ENCODE results near the gene ACD. TPM values are rescaled to one million over a fixed set of nuclear protein-coding genes. Genes with fewer than 3 reads are reported as not detected.

ACD gene
- polyA plus RNA-seq, 2 donors = 6.7 to 10.3 TPM

DNA sequence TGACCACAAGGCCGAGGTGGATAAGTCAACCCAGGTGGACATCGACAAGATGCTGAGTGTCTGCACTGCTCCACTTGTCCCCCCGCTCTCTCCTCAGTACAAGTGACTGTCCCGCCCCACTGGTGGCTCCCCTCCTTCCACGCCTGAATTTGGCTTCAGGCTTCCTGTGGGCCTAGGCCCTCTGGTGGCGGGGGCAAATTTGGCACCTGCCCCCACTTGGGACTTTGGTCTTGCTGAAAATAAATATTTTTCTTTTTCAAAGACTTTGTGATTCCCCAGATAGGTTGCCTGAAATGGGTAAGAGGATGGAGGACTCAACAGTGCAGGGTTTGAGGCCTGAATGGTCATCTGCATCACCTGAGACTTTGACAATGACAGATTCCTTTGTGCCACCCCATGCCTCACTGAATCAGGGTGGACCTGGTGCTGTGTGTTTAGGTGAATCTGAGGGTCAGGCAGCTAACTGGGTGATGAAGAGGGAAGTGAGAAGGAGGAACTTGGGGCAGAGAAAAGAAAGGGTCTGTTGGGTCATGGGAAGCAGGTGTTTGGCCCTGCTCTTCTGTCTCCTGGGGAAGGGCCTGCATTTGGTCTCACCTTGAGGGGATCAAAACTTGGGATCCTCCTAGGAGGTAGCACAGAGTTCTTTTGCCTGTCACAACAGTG lies 8.6 kb upstream of the ACD start:
- H3K4me1 ChIP-seq (ENCODE audit: control insufficient read depth in 2 of 2, insufficient read depth in 2 of 2, low read length in 1 of 2) = peaks cover 16 to 22% of the 10 kb centered on the region in 2 donors
- peak overlapping the region in 1 of 2 donors; percentile 83 for H3K27ac ChIP-seq (ENCODE audit: low read depth in 2 of 2, low read length in 1 of 2)
- WGBS, 2 donors = 83 to 84% methylated on average over 6 of the region's 6 CpGs
- H3K27me3 ChIP-seq (ENCODE audit: control insufficient read depth in 1 of 2, insufficient read depth in 2 of 2, low read length in 2 of 2) = no peaks in the 10 kb centered on the region
- no peak overlapping the region for H3K4me3 ChIP-seq (ENCODE audit: low read depth in 1 of 2, low read length in 2 of 2)
- no peaks in the 10 kb centered on the region for H3K9me3 ChIP-seq (ENCODE audit: control insufficient read depth in 2 of 2, insufficient read depth in 1 of 2, low read depth in 1 of 2, low read length in 1 of 2)
- H3K36me3 ChIP-seq (ENCODE audit: control insufficient read depth in 2 of 2, insufficient read depth in 2 of 2, low read length in 1 of 2) = no peaks in the 10 kb centered on the region

DNA sequence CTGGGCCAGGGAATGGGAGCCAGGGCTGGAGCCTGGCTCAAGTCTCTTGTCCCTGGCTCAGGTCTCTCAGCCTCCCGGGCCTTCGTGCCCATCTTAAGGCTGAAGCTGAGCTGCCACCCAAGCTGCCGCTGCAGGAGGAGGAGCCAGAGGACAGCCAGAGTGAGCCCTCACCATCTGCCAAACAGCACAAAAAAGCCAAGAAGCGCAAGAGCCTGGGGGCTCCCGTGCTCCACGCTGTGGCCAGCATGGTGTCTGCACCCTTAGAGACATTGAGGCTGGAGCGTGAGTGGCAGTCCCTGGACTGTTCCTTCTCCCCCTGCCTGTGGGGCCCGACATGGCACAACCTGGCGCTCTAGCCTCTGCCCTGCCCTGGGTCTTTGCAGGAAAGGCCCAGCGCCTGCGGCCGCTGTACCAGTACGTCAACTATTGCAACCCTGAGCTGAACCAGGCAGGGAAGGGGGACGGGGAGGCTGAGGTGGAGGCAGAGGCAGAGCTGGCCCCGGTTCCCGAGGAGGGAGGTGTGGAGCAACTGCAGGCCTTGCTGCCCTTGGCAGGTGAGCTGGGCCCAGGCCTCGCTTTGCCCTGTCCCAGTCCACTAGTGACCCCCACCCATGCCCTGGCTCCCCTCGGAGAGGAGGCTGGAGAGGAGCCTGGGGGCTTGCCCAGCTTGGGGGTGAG lies 7.9 kb upstream of the ACD start:
- H3K9me3 ChIP-seq (ENCODE audit: control insufficient read depth in 2 of 2, insufficient read depth in 1 of 2, low read depth in 1 of 2, low read length in 1 of 2) = no peaks in the 10 kb centered on the region
- peak overlapping the region in 1 of 2 donors; percentile 67 for H3K4me3 ChIP-seq (ENCODE audit: low read depth in 1 of 2, low read length in 2 of 2)
- WGBS, 2 donors = 21 to 22% methylated on average over 18 of the region's 18 CpGs
- H3K27me3 ChIP-seq (ENCODE audit: control insufficient read depth in 1 of 2, insufficient read depth in 2 of 2, low read length in 2 of 2) = no peaks in the 10 kb centered on the region
- peaks cover 0 to 4% of the 10 kb centered on the region in 2 donors for H3K36me3 ChIP-seq (ENCODE audit: control insufficient read depth in 2 of 2, insufficient read depth in 2 of 2, low read length in 1 of 2)
- peak overlapping the region; percentile 76 to 83 for H3K27ac ChIP-seq (ENCODE audit: low read depth in 2 of 2, low read length in 1 of 2)
- H3K4me1 ChIP-seq (ENCODE audit: control insufficient read depth in 2 of 2, insufficient read depth in 2 of 2, low read length in 1 of 2) = peaks cover 16 to 18% of the 10 kb centered on the region in 2 donors

DNA sequence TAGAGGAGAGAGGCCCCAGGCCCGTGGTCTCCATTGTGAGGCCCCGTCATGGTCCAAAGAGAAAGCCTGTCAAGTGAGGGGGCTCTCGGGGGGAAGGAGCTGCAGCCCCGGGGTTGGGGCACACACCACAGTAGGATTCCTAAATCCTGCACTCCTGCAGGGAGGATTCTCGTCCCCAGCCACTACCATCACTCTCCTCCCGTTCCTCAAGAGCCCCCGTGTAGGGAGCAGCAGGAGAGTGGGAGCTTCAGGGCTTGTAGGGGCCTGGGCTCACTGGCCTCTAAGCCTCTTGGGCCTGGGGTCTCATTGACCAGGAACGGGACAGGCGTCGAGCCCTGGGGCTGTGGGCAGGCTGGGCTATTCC lies 7.4 kb upstream of the ACD start:
- H3K27ac ChIP-seq (ENCODE audit: low read depth in 2 of 2, low read length in 1 of 2) = peak overlapping the region; percentile 76 to 83
- peaks cover 16 to 18% of the 10 kb centered on the region in 2 donors for H3K4me1 ChIP-seq (ENCODE audit: control insufficient read depth in 2 of 2, insufficient read depth in 2 of 2, low read length in 1 of 2)
- H3K27me3 ChIP-seq (ENCODE audit: control insufficient read depth in 1 of 2, insufficient read depth in 2 of 2, low read length in 2 of 2) = no peaks in the 10 kb centered on the region
- peaks cover 0 to 4% of the 10 kb centered on the region in 2 donors for H3K36me3 ChIP-seq (ENCODE audit: control insufficient read depth in 2 of 2, insufficient read depth in 2 of 2, low read length in 1 of 2)
- WGBS, 2 donors = 32 to 38% methylated on average over 10 of the region's 10 CpGs
- H3K4me3 ChIP-seq (ENCODE audit: low read depth in 1 of 2, low read length in 2 of 2) = peak overlapping the region; percentile 61 to 67
- no peaks in the 10 kb centered on the region for H3K9me3 ChIP-seq (ENCODE audit: control insufficient read depth in 2 of 2, insufficient read depth in 1 of 2, low read depth in 1 of 2, low read length in 1 of 2)

DNA sequence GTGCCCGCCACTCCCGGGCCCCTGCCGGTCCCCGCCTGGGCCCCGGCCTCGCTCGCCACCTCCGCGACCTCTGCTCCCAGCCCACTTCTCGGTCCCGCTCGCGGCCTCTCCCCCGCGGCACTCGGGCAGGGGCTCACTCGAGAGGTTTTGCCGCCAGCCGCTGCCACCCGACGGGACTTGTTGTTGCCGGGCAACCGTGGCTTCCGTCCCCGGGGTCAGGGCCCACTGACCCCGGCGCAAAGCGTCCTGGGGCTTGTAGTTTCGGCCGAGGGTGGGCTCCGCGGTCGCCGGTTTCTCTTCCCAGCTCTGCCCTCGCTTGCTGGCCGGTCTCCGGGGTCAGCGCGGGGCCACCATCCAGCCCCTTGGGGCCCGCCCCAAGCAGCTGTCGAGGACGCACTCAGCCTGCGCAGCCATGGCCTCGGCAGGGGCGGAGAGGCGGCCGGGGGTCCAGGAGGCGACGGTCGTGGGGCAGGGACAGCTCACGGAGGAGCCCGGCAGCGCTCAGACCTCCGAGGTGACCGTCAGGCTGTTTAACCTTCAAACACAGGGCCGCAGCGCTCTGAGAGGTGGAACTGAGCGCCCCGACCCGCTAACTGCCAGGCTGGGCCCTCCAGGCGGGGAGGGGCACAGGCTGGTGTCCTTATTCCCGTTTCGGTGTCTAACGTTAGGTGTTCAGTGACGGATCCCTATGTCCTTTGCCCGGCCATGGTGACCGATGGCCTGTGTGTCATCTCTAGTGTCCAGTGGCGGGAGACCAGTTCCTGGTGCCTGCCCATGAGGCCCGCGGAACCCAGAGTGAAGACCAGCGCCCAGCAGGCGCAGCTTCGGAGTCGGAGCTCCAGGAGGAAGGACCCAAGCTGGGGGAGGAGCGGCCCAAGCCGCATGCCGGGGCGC lies 6.7 kb upstream of the ACD start, which contains the start of the genes C16orf86 and ENKD1:
TSS of gene C16orf86 (plus strand) at position 256 of the 894 bp plus-strand sequence. CDS start at position 413, 157 bp downstream.
TSS of gene ENKD1 (minus strand) at position 192 of the 894 bp plus-strand sequence. CDS start 308 bp downstream, outside the sequence.
- no peaks in the 10 kb centered on the region for H3K9me3 ChIP-seq (ENCODE audit: control insufficient read depth in 2 of 2, insufficient read depth in 1 of 2, low read depth in 1 of 2, low read length in 1 of 2)
- peaks cover 2 to 6% of the 10 kb centered on the region in 2 donors for H3K36me3 ChIP-seq (ENCODE audit: control insufficient read depth in 2 of 2, insufficient read depth in 2 of 2, low read length in 1 of 2)
- peaks cover 16 to 18% of the 10 kb centered on the region in 2 donors for H3K4me1 ChIP-seq (ENCODE audit: control insufficient read depth in 2 of 2, insufficient read depth in 2 of 2, low read length in 1 of 2)
- 6 to 9% methylated on average over 65 to 78 of the region's 78 CpGs for WGBS, 2 donors
- H3K27ac ChIP-seq (ENCODE audit: low read depth in 2 of 2, low read length in 1 of 2) = peak within 1 kb of the TSS; percentile 76 to 83
- no peaks in the 10 kb centered on the region for H3K27me3 ChIP-seq (ENCODE audit: control insufficient read depth in 1 of 2, insufficient read depth in 2 of 2, low read length in 2 of 2)
- peak within 1 kb of the TSS; percentile 61 to 67 for H3K4me3 ChIP-seq (ENCODE audit: low read depth in 1 of 2, low read length in 2 of 2)

DNA sequence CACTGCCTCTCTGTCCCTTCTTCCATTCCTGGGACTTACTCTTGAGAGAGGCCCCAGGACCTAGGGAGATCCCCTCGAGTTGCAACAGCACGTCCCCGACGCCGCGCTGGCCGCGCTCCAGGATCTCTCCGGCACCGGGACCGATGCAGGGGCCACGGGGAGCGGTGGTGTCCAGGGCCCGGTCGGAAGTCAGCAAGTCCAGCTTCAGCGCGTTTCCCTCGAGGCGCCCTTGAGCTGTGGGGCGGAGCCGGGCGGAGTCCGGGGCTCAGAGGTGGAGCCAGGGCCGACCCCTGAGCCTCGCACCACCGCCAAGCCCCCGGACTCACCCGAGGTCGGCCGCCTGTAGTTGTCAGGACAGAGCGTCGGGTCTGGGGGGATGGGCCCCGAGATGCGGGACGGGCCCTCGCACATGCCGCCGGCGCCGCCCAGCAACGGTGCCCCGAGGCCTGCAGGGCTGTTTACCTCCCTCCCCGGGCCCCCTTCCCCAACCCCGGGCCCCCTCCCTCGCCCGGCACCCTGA lies 6.0 kb upstream of the ACD start:
- Histone ChIP-seq H3K9me3 (ENCODE audit: control insufficient read depth in 2 of 2, insufficient read depth in 1 of 2, low read depth in 1 of 2, low read length in 1 of 2) (no peaks in the 10 kb centered on the region), H3K4me3 (ENCODE audit: low read depth in 1 of 2, low read length in 2 of 2) (peak overlapping the region; percentile 61 to 67), H3K27ac (ENCODE audit: low read depth in 2 of 2, low read length in 1 of 2) (peak overlapping the region in 1 of 2 donors; percentile 76), H3K27me3 (ENCODE audit: control insufficient read depth in 1 of 2, insufficient read depth in 2 of 2, low read length in 2 of 2) (no peaks in the 10 kb centered on the region), H3K36me3 (ENCODE audit: control insufficient read depth in 2 of 2, insufficient read depth in 2 of 2, low read length in 1 of 2) (peaks cover 2 to 6% of the 10 kb centered on the region in 2 donors), H3K4me1 (ENCODE audit: control insufficient read depth in 2 of 2, insufficient read depth in 2 of 2, low read length in 1 of 2) (peaks cover 16 to 24% of the 10 kb centered on the region in 2 donors)
- 1 to 2% methylated on average over 44 to 46 of the region's 46 CpGs for WGBS, 2 donors

DNA sequence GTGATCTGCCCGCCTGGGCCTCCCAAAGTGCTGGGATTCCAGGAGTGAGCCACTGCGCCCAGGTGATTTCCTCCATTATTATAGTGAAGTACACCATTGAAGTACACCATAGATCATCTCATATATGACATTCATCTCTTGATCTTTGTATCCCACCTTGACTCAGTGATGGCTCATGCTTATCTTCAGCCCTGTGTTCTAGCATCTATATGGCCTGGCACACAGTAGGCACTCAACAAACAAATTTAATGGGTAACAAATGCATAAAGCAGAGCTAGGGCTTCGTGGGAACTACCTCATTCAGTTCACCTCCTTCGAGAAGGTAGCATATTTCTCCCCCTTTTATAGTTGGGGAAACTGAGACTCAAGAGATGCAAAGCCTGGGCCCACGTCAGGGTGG lies 5.5 kb upstream of the ACD start:
- Histone ChIP-seq H3K4me1 (ENCODE audit: control insufficient read depth in 2 of 2, insufficient read depth in 2 of 2, low read length in 1 of 2) (peaks cover 16 to 27% of the 10 kb centered on the region in 2 donors), H3K36me3 (ENCODE audit: control insufficient read depth in 2 of 2, insufficient read depth in 2 of 2, low read length in 1 of 2) (peaks cover 2 to 6% of the 10 kb centered on the region in 2 donors), H3K9me3 (ENCODE audit: control insufficient read depth in 2 of 2, insufficient read depth in 1 of 2, low read depth in 1 of 2, low read length in 1 of 2) (no peaks in the 10 kb centered on the region), H3K4me3 (ENCODE audit: low read depth in 1 of 2, low read length in 2 of 2) (peak overlapping the region in 1 of 2 donors; percentile 67), H3K27ac (ENCODE audit: low read depth in 2 of 2, low read length in 1 of 2) (no peak overlapping the region), H3K27me3 (ENCODE audit: control insufficient read depth in 1 of 2, insufficient read depth in 2 of 2, low read length in 2 of 2) (no peaks in the 10 kb centered on the region)
- 62 to 73% methylated on average over 5 of the region's 5 CpGs for WGBS, 2 donors

- Histone ChIP-seq H3K4me3 (ENCODE audit: low read depth in 1 of 2, low read length in 2 of 2) (no peak overlapping the region), H3K27me3 (ENCODE audit: control insufficient read depth in 1 of 2, insufficient read depth in 2 of 2, low read length in 2 of 2) (no peaks in the 10 kb centered on the region), H3K4me1 (ENCODE audit: control insufficient read depth in 2 of 2, insufficient read depth in 2 of 2, low read length in 1 of 2) (peaks cover 16 to 27% of the 10 kb centered on the region in 2 donors), H3K9me3 (ENCODE audit: control insufficient read depth in 2 of 2, insufficient read depth in 1 of 2, low read depth in 1 of 2, low read length in 1 of 2) (no peaks in the 10 kb centered on the region), H3K36me3 (ENCODE audit: control insufficient read depth in 2 of 2, insufficient read depth in 2 of 2, low read length in 1 of 2) (peaks cover 2 to 6% of the 10 kb centered on the region in 2 donors), H3K27ac (ENCODE audit: low read depth in 2 of 2, low read length in 1 of 2) (no peak overlapping the region)
- 82 to 92% methylated on average over 7 of the region's 7 CpGs for WGBS, 2 donors
Measured at GRCh38 chr16:67664871-67665270, 4.8 kb upstream of the ACD start.

- 75 to 82% methylated on average over 4 of the region's 4 CpGs for WGBS, 2 donors
- Histone ChIP-seq H3K4me3 (ENCODE audit: low read depth in 1 of 2, low read length in 2 of 2) (no peak overlapping the region), H3K27ac (ENCODE audit: low read depth in 2 of 2, low read length in 1 of 2) (no peak overlapping the region), H3K4me1 (ENCODE audit: control insufficient read depth in 2 of 2, insufficient read depth in 2 of 2, low read length in 1 of 2) (peaks cover 16 to 31% of the 10 kb centered on the region in 2 donors), H3K27me3 (ENCODE audit: control insufficient read depth in 1 of 2, insufficient read depth in 2 of 2, low read length in 2 of 2) (no peaks in the 10 kb centered on the region), H3K36me3 (ENCODE audit: control insufficient read depth in 2 of 2, insufficient read depth in 2 of 2, low read length in 1 of 2) (peaks cover 2 to 6% of the 10 kb centered on the region in 2 donors), H3K9me3 (ENCODE audit: control insufficient read depth in 2 of 2, insufficient read depth in 1 of 2, low read depth in 1 of 2, low read length in 1 of 2) (no peaks in the 10 kb centered on the region)
Measured at GRCh38 chr16:67664258-67664657, 4.2 kb upstream of the ACD start.

GRCh38 chr16:67663877-67664222 lies 3.8 kb upstream of the ACD start:
- H3K4me3 ChIP-seq (ENCODE audit: low read depth in 1 of 2, low read length in 2 of 2) = no peak overlapping the region
- H3K36me3 ChIP-seq (ENCODE audit: control insufficient read depth in 2 of 2, insufficient read depth in 2 of 2, low read length in 1 of 2) = peaks cover 2 to 6% of the 10 kb centered on the region in 2 donors
- 81 to 93% methylated on average over 6 of the region's 6 CpGs for WGBS, 2 donors
- no peak overlapping the region for H3K27ac ChIP-seq (ENCODE audit: low read depth in 2 of 2, low read length in 1 of 2)
- H3K4me1 ChIP-seq (ENCODE audit: control insufficient read depth in 2 of 2, insufficient read depth in 2 of 2, low read length in 1 of 2) = peaks cover 16 to 35% of the 10 kb centered on the region in 2 donors
- no peaks in the 10 kb centered on the region for H3K9me3 ChIP-seq (ENCODE audit: control insufficient read depth in 2 of 2, insufficient read depth in 1 of 2, low read depth in 1 of 2, low read length in 1 of 2)
- no peaks in the 10 kb centered on the region for H3K27me3 ChIP-seq (ENCODE audit: control insufficient read depth in 1 of 2, insufficient read depth in 2 of 2, low read length in 2 of 2)
